NCI-H128 (cell line): ENCODE data around the gene PIM3.
"Not testable (repeated sequence)": the region's sequence is repeated elsewhere in the genome, so short reads cannot be mapped to it uniquely, and the experiment has no call there.

Source experiments
- DNase-seq: peaks from one replicate; lab custom pipeline; 2025; ENCODE audit not compliant: unreplicated experiment; lab: John Stamatoyannopoulos, UW

PIM3 gene

DNA sequence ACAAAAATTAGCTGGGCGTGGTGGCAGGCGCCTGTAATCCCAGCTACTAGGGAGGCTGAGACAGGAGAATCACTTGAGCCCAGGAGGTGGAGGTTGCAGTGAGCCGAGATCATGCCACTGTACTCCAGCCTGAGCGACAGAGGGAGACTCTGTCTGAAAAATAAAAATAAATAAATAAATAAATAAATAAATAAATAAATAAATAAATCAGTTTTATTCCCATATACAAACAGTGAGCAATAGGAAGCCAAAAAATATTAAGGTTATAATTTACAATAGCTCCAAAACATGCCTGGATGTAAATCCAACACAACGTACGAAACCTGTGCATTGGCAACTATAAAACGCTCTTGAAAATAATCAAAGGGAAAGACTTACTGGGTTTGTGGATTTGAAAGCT is 21.2 kb downstream of the PIM3 start:
- not testable (repeated sequence) for DNase-seq

DNA sequence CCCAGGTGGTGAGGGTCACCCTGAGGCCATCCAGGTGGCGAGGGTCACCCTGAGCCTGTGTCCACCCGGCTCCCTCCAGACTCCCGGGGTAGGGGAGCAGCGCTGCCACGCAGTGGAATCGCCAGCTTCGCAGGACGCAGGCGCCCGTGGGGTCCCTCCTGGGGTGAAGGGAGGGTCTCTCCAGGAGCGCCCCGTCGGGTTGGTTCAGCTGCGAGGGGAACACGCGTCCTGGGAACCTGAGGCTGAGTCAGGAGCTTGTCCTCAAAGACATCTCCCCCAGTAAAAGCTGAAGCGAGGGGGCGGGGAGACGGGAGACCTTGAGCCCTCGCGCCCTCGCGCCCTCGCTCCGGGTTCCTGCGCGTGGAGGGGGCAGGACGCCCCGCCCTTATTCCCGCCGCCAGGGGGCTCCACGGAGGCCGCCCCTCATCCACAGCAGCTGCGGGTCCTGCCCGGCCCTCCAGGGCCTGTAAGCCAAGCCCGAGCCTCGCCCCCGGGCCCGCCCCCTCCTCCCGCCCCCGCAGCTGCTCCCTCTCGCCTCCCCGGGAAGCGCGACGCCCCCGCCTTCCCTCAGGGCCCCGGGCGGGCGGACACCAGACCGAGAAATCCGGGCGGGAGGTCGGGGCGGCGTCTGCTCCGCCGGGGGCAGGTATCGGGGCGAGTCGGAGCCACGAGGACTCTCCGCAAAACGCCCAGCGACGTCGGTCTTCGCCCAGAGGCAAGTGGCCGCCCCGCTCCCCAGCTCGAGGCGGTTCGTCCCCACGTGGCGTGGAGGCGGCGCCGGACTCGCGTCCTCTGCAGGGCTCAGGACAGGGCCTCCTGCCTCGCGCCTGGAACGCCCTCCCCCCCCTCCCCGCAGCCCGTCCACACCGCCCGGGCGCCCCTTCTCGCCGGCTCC is 22.8 kb downstream of the PIM3 start:
- no peak for DNase-seq

DNA sequence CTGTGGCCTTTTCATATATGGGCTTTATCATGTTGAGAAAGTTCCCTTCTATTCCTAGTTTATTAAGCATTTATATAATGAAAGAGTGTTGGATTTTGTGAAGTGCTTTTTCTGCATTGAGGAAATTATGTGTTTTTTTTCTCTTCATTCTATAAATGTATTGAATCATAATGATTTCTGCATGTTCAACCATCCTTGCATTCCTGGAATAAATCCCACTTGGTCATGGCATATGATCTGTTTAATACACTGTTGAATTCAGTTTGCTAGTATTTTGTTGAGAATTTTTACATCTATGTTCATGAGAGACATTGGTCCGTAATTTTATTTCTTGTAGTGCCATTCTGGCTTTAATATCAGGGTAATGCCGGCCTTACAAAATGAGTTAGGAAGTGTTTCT is 25.8 kb downstream of the PIM3 start:
- DNase-seq: no peak

DNA sequence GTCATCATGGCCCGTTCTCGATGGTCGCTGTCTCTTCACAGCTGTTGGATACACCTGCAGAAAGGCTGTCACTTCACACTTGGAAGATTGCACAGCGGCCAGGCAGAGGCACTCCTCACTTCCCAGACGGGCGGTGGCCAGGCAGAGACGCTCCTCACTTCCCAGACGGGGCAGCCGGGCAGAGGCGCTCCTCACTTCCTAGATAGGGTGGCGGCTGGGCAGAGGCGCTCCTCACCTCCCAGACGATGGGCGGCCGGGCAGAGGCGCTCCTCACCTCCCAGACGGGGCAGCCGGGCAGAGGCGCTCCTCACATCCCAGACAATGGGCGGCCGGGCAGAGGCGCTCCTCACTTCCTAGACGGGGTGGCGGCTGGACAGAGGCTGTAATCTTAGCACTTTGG is 29.3 kb downstream of the PIM3 start:
- DNase-seq: not testable (repeated sequence)

DNA sequence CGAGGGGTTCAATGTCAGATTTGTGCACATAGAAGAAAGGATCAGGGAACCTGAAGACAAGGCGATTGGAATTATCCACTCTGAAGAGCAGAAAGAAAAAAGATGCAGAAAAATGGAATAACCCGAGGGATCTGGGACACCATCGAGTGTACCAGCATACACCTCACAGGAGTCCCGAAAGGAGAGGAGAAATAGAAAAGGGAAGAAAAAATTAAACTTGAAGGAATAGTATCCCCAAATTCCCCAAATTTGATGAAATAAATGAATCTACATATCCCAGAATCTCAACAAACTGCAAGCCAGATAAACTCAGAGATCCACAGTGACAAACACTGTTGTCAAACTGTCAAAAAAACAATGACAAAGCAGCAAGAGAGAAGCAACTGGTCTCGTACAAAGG is 30.6 kb downstream of the PIM3 start:
- no peak for DNase-seq

DNA sequence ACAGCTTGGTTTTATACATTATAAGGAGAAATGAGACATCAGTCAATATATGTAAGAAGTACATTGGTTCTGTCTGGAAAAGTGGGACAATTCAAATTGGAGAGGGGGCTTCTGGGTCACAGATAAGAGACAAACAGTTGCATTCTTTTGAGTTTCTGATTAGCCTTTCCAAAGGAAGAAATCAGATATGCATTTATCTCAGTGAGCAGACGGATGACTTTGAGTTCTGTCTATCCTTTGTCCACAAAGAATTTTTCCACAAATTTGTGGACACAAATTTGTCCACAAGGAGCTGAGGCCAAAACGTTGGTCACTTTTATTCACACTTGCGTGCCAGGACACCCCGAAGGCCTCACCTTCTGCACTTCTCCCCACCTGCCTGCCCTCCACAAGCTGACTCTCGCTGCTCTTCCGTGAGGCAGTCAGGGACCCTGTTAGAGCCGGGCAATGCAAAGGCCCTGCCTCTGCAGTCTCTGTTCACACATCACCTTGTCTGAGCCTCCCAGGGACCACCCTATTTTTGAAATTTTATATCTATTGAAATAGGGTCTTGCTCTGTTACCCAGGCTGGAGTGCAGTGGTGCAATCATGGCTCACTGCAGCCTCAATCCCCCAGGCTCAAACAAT is 31.4 kb downstream of the PIM3 start:
- DNase-seq: no peak

DNA sequence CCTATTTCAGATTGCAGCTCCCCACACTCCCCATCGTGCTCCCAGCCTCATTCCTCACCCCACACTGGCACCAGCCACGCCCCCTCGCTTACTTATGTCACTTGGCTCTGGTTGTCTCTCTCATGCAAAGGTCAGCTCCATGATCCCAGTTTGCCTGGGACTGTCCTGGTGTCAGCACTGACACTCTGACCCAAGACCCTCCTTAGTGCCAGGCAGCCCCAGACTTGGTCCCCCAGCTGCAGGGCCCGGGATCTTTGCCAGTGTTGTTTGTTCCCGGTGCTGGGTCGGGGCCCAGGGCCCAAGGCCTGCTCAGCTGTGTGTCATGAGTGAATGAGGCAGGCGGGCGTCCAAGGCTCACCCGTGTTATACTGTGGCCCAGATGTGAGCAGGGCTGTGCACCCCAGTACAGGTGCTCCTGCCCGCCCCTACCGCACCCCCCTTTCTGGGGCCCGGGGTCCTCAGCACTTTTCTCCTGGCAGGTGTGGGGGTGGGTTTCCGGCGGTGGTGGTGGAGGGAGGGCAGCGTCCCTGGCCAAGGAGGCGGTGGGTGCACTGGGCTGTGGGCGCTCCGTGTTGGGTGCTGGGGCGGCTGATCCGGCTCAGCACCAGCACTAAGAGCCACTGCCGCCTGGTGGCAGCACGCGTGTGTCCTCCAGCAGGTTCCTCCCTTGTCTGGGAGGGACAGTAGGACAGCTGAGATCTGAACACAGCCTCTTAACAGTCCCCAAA is 32.5 kb downstream of the PIM3 start:
- DNase-seq: no peak

DNA sequence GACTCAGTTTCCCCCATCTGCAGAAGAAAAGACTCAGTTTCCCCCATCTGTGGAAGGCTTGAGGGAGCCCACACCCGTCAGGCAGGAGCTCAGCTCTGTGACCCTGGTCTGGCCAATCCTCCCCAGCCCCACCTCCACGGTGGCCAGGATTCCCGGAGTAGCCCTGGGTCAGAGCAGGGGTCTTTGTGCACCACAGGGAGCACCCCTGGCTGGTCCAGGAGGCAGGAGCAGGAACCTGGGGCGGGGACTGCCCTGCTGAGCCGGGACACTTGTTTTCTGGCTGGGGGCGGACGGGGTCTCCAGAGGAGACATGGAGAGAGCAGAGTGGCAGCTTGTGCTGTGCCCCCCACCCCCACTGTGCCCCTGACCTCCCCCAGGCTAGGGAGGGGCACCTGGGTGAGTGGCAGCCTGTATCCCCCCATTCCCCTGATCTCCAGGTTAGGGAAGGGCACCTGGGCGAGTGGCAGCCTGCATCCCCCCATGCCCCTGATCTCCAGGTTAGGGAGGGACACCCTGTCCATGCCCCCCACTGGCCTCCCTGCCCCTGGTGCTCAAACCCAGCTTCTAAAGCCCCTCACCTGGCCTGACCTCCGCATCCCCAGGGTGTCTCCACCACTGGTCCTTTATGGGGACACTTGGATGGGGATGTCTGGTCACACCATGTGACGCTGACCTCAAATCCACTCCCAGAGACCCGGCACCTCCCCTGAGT is 33.2 kb downstream of the PIM3 start:
- DNase-seq: no peak

DNA sequence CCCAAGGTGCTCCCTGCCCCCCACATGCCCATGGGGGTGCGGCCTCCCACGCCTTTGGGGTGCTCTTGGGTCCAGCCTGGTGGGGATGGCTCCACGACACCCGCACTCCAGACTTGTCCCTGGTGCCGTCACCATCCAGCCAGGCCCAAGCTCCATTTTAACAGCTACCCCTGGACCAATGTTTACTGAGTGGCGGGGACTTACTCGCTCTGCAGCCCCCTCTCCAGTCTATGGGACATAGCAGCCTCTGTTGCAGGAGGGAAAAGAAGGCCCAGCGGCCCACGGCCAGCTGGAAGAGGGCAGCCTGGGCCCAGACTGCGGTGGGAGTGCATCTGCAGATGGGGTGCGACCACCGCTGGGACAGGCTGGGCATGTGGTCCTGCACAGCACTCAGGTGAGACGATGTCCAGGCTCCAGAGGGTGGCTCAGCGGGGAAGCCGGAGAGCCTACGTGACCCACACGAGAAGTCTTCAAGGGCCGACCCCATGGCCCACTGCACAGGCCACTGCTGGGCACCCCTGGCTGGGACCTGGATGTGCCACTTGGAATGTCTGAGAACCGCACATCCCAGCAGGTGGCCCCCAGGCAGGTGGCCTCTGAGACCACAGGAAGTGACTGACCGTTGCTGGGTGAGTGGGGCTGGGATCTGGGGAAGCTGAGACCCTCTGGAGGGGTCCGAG is 33.9 kb downstream of the PIM3 start:
- no peak for DNase-seq

DNA sequence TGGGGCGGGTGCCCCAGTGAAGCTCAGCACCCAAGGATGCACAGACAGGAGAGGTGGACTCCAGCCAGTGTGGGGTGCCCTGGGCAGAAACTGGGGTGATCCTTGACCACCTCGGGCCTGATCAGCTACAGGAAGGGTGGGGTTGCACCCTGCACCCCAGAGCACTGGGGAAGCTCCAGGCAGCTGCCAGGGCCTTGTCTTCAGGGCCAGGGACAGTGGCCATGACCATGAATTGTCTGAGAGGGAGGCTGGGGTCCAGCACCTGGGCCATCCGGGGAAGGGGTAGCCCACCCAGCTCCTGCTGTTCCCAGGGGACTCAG is 34.4 kb downstream of the PIM3 start:
- DNase-seq: no peak

DNA sequence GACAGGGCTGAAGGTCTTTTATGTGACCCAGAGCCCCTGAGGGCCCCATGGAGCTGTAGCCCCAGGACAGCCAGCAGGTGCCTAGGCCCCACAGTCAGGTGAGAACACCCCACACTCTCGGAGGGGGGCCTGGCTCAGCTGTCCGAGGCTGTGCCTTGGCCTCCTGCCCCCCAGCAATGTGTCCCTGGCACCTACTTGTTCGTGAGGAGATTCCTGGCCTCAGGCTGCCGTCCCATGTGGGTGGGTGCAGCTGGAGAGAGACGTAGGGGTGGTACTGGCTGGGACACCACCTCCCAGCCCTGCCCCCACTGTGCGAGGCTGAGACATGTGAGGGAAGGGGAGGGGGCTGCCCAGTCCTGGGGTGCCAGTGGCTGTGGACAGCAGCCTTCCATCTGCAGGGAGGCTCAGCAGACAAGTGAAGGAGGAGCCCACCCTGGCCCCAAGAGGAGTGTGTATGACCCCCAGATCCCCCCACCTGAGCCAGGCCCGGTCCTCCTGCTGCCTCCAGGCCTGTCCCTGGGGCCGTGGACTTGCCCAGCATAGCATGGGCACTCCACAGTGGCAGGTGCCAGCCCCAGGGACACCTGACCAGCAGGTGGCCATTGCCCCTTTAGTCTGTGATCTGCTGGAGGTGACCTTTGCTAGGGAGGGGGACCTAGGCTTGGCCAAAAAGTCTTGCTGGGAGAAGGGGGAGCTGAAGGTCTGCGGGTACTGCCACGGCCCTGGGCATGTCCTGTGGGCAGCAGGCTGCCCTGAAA is 35.0 kb downstream of the PIM3 start:
- no peak for DNase-seq

DNA sequence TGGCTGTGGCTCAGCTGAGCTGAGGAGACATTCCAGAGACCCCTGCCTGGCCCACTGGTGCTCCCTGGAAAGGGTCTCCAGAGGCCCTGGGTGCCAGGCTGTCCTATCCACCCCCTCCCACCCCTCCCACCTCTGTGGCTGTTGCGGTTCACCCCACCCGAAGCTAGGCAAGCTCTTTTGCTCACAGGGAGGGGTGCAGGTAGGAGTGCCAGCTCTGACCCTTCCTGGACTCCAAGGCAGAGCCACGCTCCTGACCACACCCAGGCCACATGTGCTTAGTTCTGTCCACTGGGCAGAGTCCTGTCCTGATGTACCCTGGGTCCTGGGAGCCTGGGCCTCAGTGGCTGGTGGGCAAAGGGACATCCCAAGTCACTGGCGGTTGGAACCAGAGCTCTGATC is 35.5 kb downstream of the PIM3 start:
- DNase-seq: no peak

DNA sequence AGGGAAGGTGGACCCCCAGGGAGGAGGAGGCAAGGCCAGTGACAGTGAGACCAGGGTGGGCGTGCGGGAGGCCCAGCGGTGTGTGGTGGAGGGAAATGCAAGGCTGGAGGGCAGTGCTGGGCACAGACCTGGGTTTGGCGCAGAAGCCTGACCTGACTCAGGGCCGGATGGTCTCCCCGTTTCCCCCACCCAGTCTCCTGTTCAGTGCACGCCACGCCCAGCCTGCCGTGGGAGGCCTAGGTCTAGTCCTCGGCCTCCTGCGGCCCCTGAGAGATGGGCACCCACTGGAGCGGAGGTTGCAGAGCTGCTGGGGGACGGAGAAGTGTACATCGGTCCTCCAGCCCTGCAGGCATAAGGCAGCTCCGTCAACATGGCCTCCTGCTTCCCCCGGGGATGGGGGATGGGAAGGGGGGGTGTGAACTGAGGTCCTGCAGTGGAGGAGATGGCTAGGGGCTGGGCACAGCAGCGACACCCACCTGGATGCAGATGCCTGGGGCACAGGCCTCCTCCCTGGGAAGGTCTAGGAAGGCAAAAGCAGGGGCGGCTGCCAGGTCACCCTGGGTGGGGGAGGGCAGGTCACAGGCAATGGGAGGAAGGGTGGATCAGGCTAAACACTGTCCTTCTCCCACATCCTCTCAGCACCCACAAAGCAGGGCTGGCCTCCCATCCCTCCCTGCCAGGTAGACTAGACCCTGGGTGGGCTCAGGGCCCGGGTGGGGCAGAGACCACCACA is 36.1 kb downstream of the PIM3 start:
- no peak for DNase-seq

DNA sequence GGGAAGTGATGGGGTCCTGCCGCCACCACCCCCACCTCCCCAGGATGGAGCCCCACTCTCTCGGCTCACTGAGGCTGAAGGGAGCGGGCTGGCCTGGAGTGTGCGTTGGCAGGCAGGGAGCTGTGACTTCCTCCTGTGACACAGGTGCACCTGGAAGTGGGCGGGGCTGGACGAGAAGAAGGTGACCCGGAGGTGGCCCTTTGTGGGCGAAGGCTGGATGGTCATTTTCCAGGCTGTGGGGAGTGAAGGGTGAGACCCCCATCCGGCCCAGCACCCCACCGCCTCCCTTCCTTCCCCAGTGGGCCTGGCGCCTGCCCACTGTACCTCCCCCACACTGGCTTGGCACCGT is 36.7 kb downstream of the PIM3 start:
- no peak for DNase-seq

DNA sequence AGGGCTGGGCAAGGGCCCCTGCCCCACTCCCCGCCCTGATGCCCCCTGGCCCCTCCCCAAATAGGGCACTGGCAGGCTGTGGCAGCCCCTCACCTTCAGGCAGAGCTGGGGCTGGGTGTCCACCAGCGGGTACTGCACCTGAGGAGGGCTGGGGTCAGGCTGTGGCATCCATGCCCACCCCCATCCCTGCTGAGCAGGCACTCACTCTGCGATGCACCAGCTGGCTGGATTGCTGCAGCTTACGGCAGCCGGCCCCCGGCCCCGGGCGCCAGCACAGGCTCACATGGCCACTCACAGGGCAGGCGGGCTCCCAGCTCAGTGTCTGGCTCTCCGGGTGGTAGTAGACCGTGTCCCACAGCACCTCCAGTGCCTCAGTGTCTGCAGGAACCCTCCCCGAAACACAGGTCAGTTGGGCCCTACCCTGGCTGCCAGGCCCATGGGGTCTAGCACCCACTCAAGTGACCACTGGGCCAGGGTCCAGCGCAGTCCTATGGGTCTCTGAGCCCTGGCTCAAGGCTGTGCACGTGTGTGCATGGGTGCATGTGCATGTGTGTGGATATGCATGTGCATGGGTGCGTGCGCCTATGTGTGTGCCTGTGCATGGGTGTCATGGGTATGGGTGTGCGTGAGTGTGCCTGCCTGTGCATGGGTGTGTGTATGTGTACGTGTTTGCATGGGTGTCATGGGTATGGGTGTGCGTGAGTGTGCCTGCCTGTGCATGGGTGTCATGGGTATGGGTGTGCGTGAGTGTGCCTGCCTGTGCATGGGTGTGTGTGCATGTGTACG is 37.6 kb downstream of the PIM3 start:
- DNase-seq: no peak

DNA sequence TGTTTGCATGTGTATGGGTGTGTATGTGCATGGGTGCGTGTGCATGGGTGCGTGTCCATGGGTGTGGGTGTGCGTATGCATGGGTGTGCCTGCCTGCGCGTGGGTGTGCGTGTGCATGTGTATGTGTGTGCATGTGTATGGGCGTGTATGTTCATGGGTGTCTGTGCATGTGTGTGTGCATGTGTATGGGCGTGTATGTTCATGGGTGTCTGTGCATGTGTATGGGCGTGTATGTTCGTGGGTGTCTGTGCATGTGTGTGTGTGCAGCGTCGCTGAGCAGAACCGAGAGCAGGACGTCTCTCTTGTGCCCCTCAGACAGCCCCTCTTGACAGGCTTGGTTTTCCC is 38.1 kb downstream of the PIM3 start:
- DNase-seq: no peak

DNA sequence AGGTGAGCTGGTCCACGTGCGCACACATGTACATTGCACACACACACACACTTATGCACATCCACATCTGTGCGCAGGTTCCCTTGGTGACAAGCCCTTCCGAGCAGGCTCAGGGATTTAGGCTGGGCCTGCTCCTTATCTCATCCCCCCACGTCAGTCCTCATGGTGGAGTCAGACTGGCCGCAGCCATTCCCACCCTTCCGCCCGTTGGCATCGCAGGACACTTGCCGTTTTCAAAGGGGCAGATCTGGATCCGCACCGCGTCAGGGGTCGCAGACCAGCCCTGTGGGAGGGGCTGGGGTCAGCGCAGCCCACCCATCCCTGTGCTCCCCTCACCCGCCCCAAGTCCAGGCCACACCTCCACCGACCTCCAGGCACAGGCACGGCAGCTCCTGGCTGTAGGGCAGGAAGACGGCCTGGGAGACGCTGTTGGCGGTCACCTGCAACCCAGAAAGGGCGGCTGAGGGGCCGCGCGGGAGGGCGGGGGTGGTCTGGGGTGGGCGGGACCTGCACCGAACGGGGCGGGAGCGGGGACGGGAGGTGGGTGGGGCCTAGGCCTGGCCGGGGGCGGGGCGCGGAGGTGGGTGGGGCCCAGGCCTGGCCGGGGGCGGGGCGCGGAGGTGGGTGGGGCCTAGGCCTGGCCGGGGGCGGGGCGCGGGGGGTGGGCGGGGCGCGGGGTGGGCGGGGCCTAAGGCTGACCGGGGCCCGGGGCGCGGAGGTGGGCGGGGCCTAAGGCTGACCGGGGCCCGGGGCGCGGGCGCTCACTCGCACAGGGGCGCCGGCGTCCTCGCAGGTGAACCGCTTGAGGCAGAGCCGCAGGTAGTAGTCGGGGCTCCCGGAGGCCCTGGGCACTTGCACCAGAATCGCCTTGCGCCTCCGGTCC is 38.7 kb downstream of the PIM3 start:
- no peak for DNase-seq

DNA sequence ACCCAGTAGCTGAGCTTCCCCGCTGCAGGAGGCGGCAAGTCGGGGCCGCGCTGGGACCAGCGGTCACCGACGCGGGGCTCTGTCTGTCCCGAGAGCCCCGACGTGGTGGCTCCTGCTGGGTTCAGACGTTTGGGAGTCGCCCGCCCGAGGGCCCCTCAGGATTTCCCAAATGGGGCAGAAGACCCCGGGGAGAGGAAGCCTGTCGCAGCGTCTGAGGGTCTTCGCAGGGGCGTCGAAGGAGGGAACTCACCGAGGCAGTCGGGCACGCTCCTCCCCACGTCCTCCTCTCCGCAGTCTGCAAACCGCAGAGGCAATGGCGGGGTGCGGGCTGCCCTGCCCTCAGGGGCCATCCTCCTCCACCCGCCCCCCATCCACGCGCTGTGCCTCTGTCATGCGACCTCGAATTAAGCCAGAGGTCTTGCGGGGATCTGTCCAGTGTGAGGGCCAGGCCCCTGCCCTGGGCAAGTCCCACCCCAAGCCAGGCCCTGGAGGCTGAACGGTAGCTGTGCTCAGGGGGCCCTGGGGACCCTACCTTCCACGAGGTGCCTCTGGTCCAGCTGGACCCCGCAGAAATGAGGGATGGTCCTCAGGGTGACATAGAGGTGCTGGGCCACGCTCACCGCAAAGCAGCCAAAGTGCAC is 39.5 kb downstream of the PIM3 start:
- no peak for DNase-seq
